ENCODE data around the gene RECQL5. TPM values are rescaled to one million over a fixed set of nuclear protein-coding genes. Genes with fewer than 3 reads are reported as not detected.

Gene RECQL5
- total and polyA plus RNA-seq, 12 donors: 11.2 to 188 (median 32.9) TPM

- Histone ChIP-seq H3K27me3 (no peaks in the 10 kb centered on the region), H3K9me3 (replicated peaks in 1 of 3) (no peaks in the 10 kb centered on the region), H3K4me1 (replicated peaks in 1 of 2) (no peaks in the 10 kb centered on the region), H3K4me3 (no peak overlapping the region), H3K36me3 (replicated peaks in 1 of 2) (peaks cover 0 to 17% of the 10 kb centered on the region in 2 donors), H3K27ac (no peak overlapping the region)
- intact Hi-C loops (cut with DNase I): no loop called here
- DNase-seq: no peak
- TF ChIP-seq CTCF (IDR thresholded peaks at IDR 0.05) (no peak), POLR2A (IDR thresholded peaks at IDR 0.05) (no peak)
- WGBS, 4 donors: 92 to 94% (median 93%) methylated on average over 3 to 7 of the region's 7 CpGs
These were observed 19.9 kb downstream of the RECQL5 start for GRCh38 chr17:75647061-75647460.

DNA sequence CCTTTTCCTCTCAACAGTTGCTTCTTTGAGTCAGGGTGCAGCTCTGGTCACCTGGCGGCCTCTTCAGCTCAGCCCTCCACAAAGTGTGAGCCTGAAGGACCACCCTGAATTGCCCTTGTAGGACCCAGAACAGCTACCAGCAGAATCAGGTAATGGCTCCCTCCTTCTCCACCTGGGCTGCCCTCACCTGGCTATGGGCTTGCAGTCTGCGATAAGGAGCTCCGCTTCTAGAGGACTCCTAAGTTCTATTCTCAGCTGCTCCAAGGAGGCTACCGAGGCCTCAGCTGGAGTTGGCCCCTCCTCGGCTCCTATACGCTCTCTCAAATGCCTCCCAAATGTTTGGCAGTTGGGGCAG, 20.3 kb downstream of the RECQL5 start:
- intact Hi-C loops (cut with DNase I): no loop called here
- Histone ChIP-seq H3K36me3 (replicated peaks in 1 of 2) (peaks cover 0 to 15% of the 10 kb centered on the region in 2 donors), H3K27me3 (no peaks in the 10 kb centered on the region)

GRCh38 chr17:75645889-75646637, 20.9 kb downstream of the RECQL5 start:
- Histone ChIP-seq H3K4me1 (replicated peaks in 1 of 2) (no peaks in the 10 kb centered on the region), H3K4me3 (no peak overlapping the region), H3K27me3 (no peaks in the 10 kb centered on the region), H3K36me3 (replicated peaks in 1 of 2) (peaks cover 0 to 9% of the 10 kb centered on the region in 2 donors), H3K27ac (peak overlapping the region in 2 of 5 donors; percentile 5 to 41), H3K9me3 (replicated peaks in 1 of 3) (no peaks in the 10 kb centered on the region)
- TF ChIP-seq CTCF (IDR thresholded peaks at IDR 0.05): no peak
- no peak for TF ChIP-seq POLR2A (IDR thresholded peaks at IDR 0.05)
- WGBS, 4 donors: 75 to 80% (median 78%) methylated on average over 13 to 17 of the region's 17 CpGs
- intact Hi-C loops (cut with DNase I): no loop called here
- DNase-seq: peak in 2 of 7 donors; percentile 40 to 81

More for the DNA sequence above, 20.3 kb downstream of the RECQL5 start:
- DNase-seq: no peak
- WGBS, 4 donors: 97 to 100% (median 97%) methylated on average over 5 to 6 of the region's 6 CpGs
- TF ChIP-seq CTCF (IDR thresholded peaks at IDR 0.05) (no peak), POLR2A (IDR thresholded peaks at IDR 0.05) (no peak)
- Histone ChIP-seq H3K4me1 (replicated peaks in 1 of 2) (no peaks in the 10 kb centered on the region), H3K27ac (peak overlapping the region in 1 of 5 donors; percentile 41), H3K4me3 (no peak overlapping the region), H3K9me3 (replicated peaks in 1 of 3) (no peaks in the 10 kb centered on the region)

- intact Hi-C loops (cut with DNase I): no loop called here
- DNase-seq: no peak
- H3K27ac ChIP-seq: peak overlapping the region in 1 of 5 donors; percentile 5
These were observed 21.5 kb downstream of the RECQL5 start for GRCh38 chr17:75645501-75645888.

More at GRCh38 chr17:75645501-75645888, 21.5 kb downstream of the RECQL5 start:
- WGBS, 4 donors: 72 to 80% (median 79%) methylated on average over 7 of the region's 7 CpGs
- no peaks in the 10 kb centered on the region for H3K4me1 ChIP-seq (replicated peaks in 1 of 2)
- no peak for TF ChIP-seq CTCF (IDR thresholded peaks at IDR 0.05)
- no peak for TF ChIP-seq POLR2A (IDR thresholded peaks at IDR 0.05)
- H3K27me3 ChIP-seq: no peaks in the 10 kb centered on the region
- H3K36me3 ChIP-seq (replicated peaks in 1 of 2): peaks cover 0 to 4% of the 10 kb centered on the region in 2 donors
- H3K9me3 ChIP-seq (replicated peaks in 1 of 3): no peaks in the 10 kb centered on the region
- no peak overlapping the region for H3K4me3 ChIP-seq
